PC-3 (cell line): Measurements from ENCODE around the gene VEGFC. TPM values are rescaled to one million over a fixed set of nuclear protein-coding genes. Genes with fewer than 3 reads are reported as not detected.

Experiments
- ATAC-seq: fragments of 200-7000 bp; cut with Tn5 transposase; 2 replicates; pipeline ENCODE4 v1.9.1; 2020; ENCODE audit warnings: mild to moderate bottlenecking, moderate library complexity
- BruUV-seq: library from RNA; stranded (reverse); fragments of 400-500 nt; replicated peaks from 2 replicates; lab custom pipeline; 2021; lab: Mats Ljungman, UMichigan
- CTCF ChIA-PET: fragments of 300-600 bp; sonication (Branson Sonifier 250); formaldehyde crosslinking; loops from one replicate; lab custom pipeline; 2022; ENCODE audit warnings: antibody characterized with exemption; lab: Charles Lee
- POLR2A ChIA-PET: fragments of 300-600 bp; sonication (Branson Sonifier 250); formaldehyde crosslinking; loops from one replicate; lab custom pipeline; 2022; ENCODE audit warnings: antibody characterized with exemption; ENCODE audit not compliant: unreplicated experiment; lab: Charles Lee
- DNase-seq: peaks from one replicate; pipeline ENCODE4 v3.0.0-alpha.2; 2015
- H2AFZ ChIP-seq: fragments of 300-600 bp; sonication (generic); 2 replicates; pipeline ENCODE4 v1.6.0; 2016; ENCODE audit warnings: antibody characterized with exemption, low read length
- H3F3A ChIP-seq: fragments of 300-600 bp; sonication (generic); one replicate; pipeline ENCODE4 v1.6.0; 2017; ENCODE audit warnings: antibody characterized with exemption, low read length, control low read depth, mild to moderate bottlenecking; ENCODE audit not compliant: unreplicated experiment
- H3K27ac ChIP-seq: fragments of 300-600 bp; sonication (generic); 2 replicates; pipeline ENCODE4 v1.5.1; 2016; ENCODE audit warnings: mild to moderate bottlenecking, low read length
- H3K27me3 ChIP-seq: fragments of 300-600 bp; sonication (generic); 2 replicates; pipeline ENCODE4 v1.6.1; 2016; ENCODE audit warnings: low read length, mixed read lengths
- H3K36me3 ChIP-seq: fragments of 300-600 bp; sonication (generic); 2 replicates; pipeline ENCODE4 v1.6.1; 2016; ENCODE audit warnings: low read depth, mixed run types, low read length, mixed read lengths
- H3K4me1 ChIP-seq: fragments of 300-600 bp; sonication (generic); 2 replicates; pipeline ENCODE4 v1.5.1; 2016; ENCODE audit warnings: low read length; ENCODE audit not compliant: insufficient read depth
- H3K4me2 ChIP-seq: fragments of 300-600 bp; sonication (generic); 2 replicates; pipeline ENCODE4 v1.6.0; 2016; ENCODE audit warnings: low read length
- H3K4me3 ChIP-seq: fragments of 300-600 bp; sonication (generic); 2 replicates; pipeline ENCODE4 v1.5.1; 2016; ENCODE audit warnings: mild to moderate bottlenecking, low read length, mixed read lengths
- H3K79me2 ChIP-seq: fragments of 300-600 bp; sonication (generic); 2 replicates; pipeline ENCODE4 v1.6.1; 2017; ENCODE audit warnings: low read length, mixed read lengths
- H3K9ac ChIP-seq: fragments of 300-600 bp; sonication (generic); 2 replicates; pipeline ENCODE4 v1.6.0; 2016; ENCODE audit warnings: mild to moderate bottlenecking, low read length
- H3K9me2 ChIP-seq: fragments of 300-600 bp; sonication (generic); replicated peaks from 2 replicates; pipeline ENCODE4 v1.6.1; 2016; ENCODE audit warnings: mixed run types, low read length, mixed read lengths
- H3K9me3 ChIP-seq: fragments of 300-600 bp; sonication (generic); 2 replicates; pipeline ENCODE4 v1.6.1; 2016; ENCODE audit warnings: low read length, mixed read lengths
- H4K20me1 ChIP-seq: fragments of 300-600 bp; sonication (generic); 2 replicates; pipeline ENCODE4 v1.6.1; 2016; ENCODE audit warnings: low read length, mixed read lengths
- CTCF ChIP-seq: fragments of 300-600 bp; sonication (generic); conservative IDR thresholded peaks from 2 replicates; pipeline ENCODE4 v1.5.1; 2017; ENCODE audit warnings: antibody characterized with exemption, low read depth, mild to moderate bottlenecking, low read length
- EZH2 ChIP-seq: fragments of 300-600 bp; sonication (generic); IDR thresholded peaks from one replicate; pipeline ENCODE4 v1.6.1; 2017; ENCODE audit warnings: antibody characterized with exemption, mild to moderate bottlenecking, low read length; ENCODE audit not compliant: unreplicated experiment
- EZH2phosphoT487 ChIP-seq: fragments of 300-600 bp; sonication (generic); IDR thresholded peaks from 2 replicates; pipeline ENCODE4 v1.6.1; 2018; ENCODE audit warnings: mild to moderate bottlenecking, antibody characterized with exemption, low read length, borderline replicate concordance
- intact Hi-C: fragments of 100-400 bp; cut with micrococcal nuclease; formaldehyde crosslinking; loops from 2 replicates; pipeline ENCODE4 v1.9.0; 2023
- total RNA-seq: library from RNA; depleted of rRNA; stranded (reverse); fragments of >200 nt; gene quantifications from 2 replicates; pipeline ENCODE4 v1.2.3, GENCODE V29; 2014

The VEGFC gene
- total RNA-seq, 1 experiment from 2014 or later = 36.6 TPM

- Histone ChIP-seq H3K9me3 (no peaks in the 10 kb centered on the region), H3K4me1 (no peaks in the 10 kb centered on the region), H2AFZ (no peak overlapping the region), H3K36me3 (no peaks in the 10 kb centered on the region), H3K9me2 (no peaks in the 10 kb centered on the region), H3K9ac (no peak overlapping the region), H3F3A (no peaks in the 10 kb centered on the region), H3K4me2 (no peak overlapping the region), H3K79me2 (no peaks in the 10 kb centered on the region), H4K20me1 (no peaks in the 10 kb centered on the region), H3K27ac (no peak overlapping the region), H3K27me3 (no peaks in the 10 kb centered on the region), H3K4me3 (no peak overlapping the region)
- intact Hi-C loops = no loop called here
- ChIA-PET CTCF (no interaction called here), POLR2A (interaction anchor here (0.5 kb wide), 1 partner anchor 59 kb away, joined by 5 read pairs; no protein-coding TSS in a partner anchor)
- no peak for TF ChIP-seq CTCF
- TF ChIP-seq EZH2 = no peak
- no peak for TF ChIP-seq EZH2phosphoT487
- BruUV-seq = no TSS peak
- DNase-seq (no peak), ATAC-seq (no peak)
Measured at GRCh38 chr4:176824645-176825366, 32.1 kb upstream of the VEGFC start.

- no peaks in the 10 kb centered on the region for H3K9me2 ChIP-seq
- H3K9me3 ChIP-seq = no peaks in the 10 kb centered on the region
- DNase-seq = no peak
- no peak overlapping the region for H3K9ac ChIP-seq
- ATAC-seq = peak; percentile 22; the same call in 1 of the 2 replicates
- intact Hi-C loops = no loop called here
- ChIA-PET POLR2A (no interaction called here), CTCF (no interaction called here)
- no peak overlapping the region for H3K27ac ChIP-seq
- no peaks in the 10 kb centered on the region for H4K20me1 ChIP-seq
- H3K4me1 ChIP-seq = no peaks in the 10 kb centered on the region; the same call in 1 of the 2 replicates
- no peaks in the 10 kb centered on the region for H3F3A ChIP-seq
- no peaks in the 10 kb centered on the region for H3K36me3 ChIP-seq
- H3K4me3 ChIP-seq = no peak overlapping the region
- H3K79me2 ChIP-seq = no peaks in the 10 kb centered on the region
- TF ChIP-seq EZH2phosphoT487 (no peak), CTCF (no peak), EZH2 (no peak)
- H3K27me3 ChIP-seq = no peaks in the 10 kb centered on the region
- H3K4me2 ChIP-seq = no peak overlapping the region
- no TSS peak for BruUV-seq
- no peak overlapping the region for H2AFZ ChIP-seq
Measured at GRCh38 chr4:176818531-176818930, 25.8 kb upstream of the VEGFC start.

GRCh38 chr4:176817204-176817603, 24.5 kb upstream of the VEGFC start:
- POLR2A ChIA-PET = no interaction called here
- no peak for TF ChIP-seq EZH2phosphoT487
- TF ChIP-seq EZH2 = no peak
- TF ChIP-seq CTCF = no peak
- H2AFZ ChIP-seq = 0 out of 2 replicates have a peak overlapping the region, but pooled peaks have one; percentile 10
- H3K79me2 ChIP-seq = no peaks in the 10 kb centered on the region
- CTCF ChIA-PET = no interaction called here
- no TSS peak for BruUV-seq
- H4K20me1 ChIP-seq = no peaks in the 10 kb centered on the region
- no peaks in the 10 kb centered on the region for H3K36me3 ChIP-seq
- H3K27ac ChIP-seq = no peak overlapping the region
- ATAC-seq (no peak), DNase-seq (no peak)
- H3K27me3 ChIP-seq = no peaks in the 10 kb centered on the region
- no peak overlapping the region for H3K4me2 ChIP-seq
- no peaks in the 10 kb centered on the region for H3K9me2 ChIP-seq
- H3F3A ChIP-seq = no peaks in the 10 kb centered on the region
- H3K4me3 ChIP-seq = no peak overlapping the region
- intact Hi-C loops = no loop called here
- no peaks in the 10 kb centered on the region for H3K9me3 ChIP-seq
- H3K4me1 ChIP-seq = no peaks in the 10 kb centered on the region; the same call in 1 of the 2 replicates
- no peak overlapping the region for H3K9ac ChIP-seq
